Daoy (cell line): Measurements from ENCODE around the gene ZNF236. TPM values are rescaled to one million over a fixed set of nuclear protein-coding genes. Genes with fewer than 3 reads are reported as not detected.
"Not testable (repeated sequence)": the region's sequence is repeated elsewhere in the genome, so short reads cannot be mapped to it uniquely, and the experiment has no call there.

Source experiments
- DNase-seq: peaks from one replicate; pipeline ENCODE4 v3.0.0-alpha.2; 2015; ENCODE audit warnings: low read depth
- total RNA-seq: library from RNA; depleted of rRNA; stranded (reverse); fragments of >200 nt; shearing (Covaris generic); gene quantifications from 2 replicates; pipeline ENCODE4 v1.2.3, GENCODE V29; 2014

Gene ZNF236
- total RNA-seq, 1 experiment from 2014 or later = 2.5 TPM

DNA sequence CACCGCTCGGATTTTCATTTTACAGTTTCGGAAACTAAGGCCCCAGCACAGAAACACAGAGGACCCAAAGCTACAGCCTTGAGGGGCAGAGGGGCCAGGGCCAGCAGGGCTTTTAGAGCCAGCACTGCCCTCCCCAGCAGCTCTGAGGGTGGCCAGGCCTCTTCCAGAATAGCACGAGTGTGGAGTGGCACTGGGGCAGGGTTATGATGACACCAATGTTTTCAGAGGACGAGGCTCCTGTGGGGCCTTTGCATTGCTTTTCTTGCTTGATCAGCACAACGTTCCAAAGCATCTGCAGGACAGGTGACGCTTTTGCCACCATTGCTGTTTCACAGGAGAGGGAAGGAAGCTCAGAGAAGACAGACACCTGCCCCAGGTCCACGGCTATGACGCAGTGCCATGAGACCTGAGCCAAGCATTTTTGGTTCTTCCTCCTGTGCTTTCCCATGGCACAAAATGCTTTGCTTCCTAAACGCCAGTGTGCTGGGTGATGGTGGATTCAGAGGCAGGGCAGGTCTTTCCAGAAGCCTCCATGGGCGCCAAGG lies 183.4 kb downstream of the ZNF236 start:
- DNase-seq = no peak

DNA sequence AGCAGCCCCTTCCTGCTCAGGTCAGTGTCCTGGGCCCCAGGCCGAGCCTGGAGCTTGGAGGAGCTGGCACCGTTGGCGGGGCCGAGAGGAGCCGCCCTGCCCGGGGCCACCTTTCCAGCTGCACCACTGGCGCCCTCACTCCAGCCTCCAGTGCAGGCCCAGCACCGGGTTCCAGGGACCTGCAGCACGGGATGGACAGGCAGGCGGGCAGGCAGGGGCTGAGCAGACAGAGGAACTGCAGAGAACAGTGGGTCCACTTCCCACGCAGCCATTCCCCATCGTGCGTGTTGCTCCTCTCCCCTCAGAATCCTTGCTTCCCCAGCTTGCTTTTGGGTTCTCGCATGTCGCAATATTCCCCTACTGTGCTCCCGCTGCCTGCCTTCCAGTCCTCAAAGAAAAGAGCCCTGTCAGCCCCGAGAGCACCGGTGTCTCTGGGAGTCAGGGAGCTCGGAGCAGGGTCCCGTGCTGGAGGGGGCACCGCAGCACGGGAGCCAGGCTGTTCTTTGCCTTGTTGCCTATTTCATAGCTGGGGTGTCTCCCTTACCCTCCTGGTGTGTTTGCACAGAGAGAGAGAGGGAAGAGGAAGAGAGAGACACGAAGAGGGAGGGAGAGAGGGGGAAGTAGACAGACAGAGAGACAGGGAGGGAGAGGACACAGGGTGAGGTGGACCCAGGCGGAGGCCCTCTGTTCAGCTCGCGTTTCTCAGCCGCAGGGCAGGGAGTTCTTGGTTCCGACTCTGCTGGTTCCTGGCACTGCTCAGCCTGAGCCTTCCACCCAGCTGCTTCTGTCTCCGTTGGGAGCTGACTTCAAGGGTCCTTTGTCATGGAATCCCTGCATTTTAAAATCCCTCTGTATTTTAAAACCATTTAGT lies 184.2 kb downstream of the ZNF236 start:
- no peak for DNase-seq

GRCh38 chr18:77007251-77007650 lies 184.9 kb downstream of the ZNF236 start:
- no peak for DNase-seq

GRCh38 chr18:77008006-77008405 lies 185.6 kb downstream of the ZNF236 start:
- no peak for DNase-seq

DNA sequence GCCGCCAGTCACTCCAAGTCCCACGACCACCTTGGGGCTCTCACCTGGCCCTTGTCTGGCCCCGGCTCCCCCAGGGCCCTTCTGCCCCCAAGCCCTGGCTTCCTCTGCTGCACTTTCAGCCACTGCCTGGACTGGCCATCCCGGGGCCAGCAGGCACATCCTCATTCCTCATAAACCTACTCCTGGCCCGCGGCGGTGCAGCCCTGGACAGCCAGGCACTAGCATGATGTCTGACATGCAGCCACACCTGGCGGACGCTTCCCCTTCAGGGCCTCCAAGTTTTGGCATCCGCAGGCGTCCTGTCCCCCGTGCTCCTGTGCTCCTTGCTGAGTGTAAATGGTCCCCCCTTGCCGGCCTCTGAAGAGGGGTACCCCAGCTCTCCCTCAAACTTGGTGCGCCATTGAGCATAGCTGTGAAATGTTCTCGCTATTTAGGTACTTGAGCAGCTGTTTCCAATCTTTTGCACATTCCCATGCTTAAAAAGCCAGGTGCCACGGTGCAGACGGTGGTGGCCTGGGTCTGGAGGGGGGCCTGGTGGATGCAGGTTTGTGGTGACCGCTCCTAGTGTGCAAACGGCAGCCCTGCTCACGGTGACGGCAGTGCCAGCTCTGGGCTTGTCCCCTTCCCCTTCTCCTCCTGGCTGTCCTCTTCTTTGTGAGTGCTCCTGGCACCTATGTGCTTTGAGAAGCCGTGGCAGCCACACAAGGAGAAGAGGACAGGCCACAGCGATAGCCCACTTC lies 186.4 kb downstream of the ZNF236 start:
- no peak for DNase-seq

GRCh38 chr18:77009675-77010074 lies 187.3 kb downstream of the ZNF236 start:
- no peak for DNase-seq

- DNase-seq = no peak
Observed at GRCh38 chr18:77012120-77012519, 189.8 kb downstream of the ZNF236 start.

GRCh38 chr18:77012806-77013541 lies 190.6 kb downstream of the ZNF236 start:
- no peak for DNase-seq

- no peak for DNase-seq
Observed at GRCh38 chr18:77013811-77014521, 191.6 kb downstream of the ZNF236 start.

DNA sequence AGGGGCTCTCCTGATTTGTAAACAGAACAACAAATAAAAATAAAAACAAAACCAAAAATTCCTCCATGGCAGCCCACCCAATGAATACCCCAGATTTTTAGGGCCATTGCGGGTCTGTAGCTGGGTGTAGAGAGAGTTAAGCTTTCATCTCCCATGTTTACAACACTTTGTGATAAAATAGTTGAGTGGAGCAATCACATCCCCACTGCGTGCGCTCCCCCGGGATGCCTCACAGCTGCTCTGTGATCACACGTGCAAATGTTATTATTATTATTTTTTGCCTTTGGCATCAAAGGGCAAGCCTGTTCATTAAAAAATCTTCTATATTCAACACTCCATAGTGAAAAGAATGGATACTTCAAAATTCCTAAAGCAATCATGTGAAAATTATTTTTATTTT lies 192.2 kb downstream of the ZNF236 start:
- DNase-seq = no peak

DNA sequence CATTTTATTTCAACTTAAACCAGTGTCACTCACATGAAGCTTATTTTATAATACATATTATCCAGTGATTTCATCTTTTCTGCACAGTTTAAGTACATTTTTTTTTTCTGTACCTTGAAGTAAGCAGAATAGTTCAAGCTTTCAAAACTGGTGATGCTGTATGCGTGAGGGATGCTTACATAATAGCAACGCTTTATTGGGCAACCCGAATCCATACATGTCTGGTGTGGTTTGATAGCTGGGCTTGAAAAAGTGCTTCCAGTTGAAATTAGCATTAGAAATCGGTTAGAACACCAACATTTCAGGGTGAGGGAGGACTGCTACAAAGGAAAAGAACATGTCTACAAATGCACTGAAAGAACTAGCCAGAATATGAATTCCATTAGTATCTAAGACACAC lies 192.8 kb downstream of the ZNF236 start:
- no peak for DNase-seq

DNA sequence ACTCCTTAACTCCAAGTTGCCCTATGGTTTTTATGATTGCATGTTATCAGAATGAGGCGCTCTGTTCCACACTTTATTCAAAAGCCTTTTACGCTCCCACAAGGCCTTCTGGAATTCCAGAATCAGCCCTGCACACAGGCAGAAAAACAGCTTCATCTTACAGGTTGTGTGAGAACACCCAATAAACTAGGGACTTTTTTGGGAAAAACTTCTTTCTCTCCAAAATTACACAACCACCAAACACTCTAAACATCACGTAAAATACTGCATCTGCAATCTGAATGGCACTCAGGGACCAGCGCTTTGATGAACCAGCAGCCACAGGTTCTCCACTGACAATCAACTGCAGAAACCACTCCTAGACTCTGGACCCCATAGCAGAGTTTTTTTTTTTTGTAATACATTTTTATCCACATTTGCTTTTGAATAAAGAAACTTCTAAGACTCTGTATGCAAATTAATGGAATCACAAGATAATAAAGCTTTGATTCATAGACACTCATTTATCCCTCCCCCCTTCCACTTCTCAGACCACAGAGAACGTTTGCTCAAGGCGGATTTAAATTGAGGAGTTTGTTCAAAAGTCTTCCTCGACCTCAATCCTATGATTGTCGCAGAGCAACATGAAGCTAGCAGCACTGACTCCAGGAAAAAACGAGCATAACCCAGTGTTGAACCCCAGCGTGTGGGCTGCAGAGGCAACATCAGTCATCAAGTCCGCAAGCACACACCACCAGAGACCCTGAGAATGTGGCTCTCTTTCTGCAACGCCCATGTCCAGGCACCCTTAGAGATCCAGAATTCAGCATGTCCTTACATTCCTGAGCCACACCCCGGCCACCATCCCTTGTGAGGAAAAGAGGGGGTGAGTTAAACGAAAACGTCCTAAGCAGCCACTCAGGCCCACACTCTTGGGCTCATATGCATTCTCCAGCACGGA lies 193.7 kb downstream of the ZNF236 start:
- no peak for DNase-seq

GRCh38 chr18:77016936-77017335 lies 194.6 kb downstream of the ZNF236 start:
- DNase-seq = no peak

DNA sequence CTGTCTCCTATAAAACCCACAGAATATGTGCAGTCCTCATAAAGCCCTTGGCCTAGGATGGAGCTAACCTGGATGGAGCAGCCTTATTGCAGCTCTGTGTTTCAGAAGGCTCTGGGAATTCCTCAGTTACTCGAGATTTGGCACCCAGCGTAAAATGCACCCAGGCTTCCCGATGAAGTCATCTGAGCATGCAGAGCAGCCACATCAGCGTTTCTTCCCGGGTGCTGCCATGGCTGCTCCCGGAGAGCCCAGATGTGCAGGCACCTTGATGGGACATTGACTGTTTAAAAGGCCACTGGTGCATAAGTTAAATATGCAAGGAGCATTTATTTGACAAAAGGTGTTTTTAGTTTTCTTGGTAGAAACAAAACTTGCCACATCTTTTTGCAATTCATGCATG lies 195.0 kb downstream of the ZNF236 start:
- no peak for DNase-seq

DNA sequence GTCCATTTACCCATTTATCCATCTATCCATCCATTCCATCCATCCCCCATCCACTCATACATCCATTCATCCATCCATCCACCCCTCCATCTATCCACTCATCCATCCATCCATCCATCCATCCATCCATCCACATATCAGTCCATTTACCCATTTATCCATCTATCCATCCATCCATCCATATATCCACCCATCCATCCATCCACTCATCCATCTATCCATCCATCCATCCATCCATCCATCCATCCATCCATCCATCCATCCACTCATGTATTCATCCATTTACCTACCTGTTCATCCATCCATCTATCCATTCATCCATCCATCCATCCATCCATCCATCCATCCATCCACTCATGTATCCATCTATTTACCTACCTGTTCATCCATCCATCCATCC lies 196.3 kb downstream of the ZNF236 start:
- not testable (repeated sequence) for DNase-seq

DNA sequence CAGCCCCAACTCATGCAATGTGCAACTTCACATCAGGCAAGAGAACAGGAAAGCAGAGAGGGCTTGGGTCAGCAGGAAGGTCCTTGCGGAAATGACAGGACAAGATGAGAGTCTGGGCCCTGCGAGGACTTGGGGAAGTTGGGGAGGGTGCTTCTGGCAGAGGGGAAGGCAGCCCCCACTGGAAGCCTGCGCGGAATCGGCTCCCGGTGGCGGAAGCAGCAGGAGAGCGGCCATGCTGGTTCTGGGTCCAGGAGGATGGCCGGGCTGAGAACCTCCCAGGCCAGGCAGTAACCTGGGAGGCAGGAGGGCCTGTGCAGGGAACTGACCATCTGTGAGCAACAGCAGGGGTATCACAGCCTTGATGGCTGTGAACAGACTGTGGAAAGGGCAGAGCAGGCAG lies 197.3 kb downstream of the ZNF236 start:
- DNase-seq = no peak
